ENCODE measurements around the gene IL1R1. TPM values are rescaled to one million over a fixed set of nuclear protein-coding genes. Genes with fewer than 3 reads are reported as not detected.

Gene IL1R1
- total RNA-seq, 1 donor from 2014 or later = 22.6 TPM

- no peak overlapping the region for H3K4me3 ChIP-seq
- no peak for DNase-seq
- H3K4me1 ChIP-seq = peaks cover 6% of the 10 kb centered on the region
- TF ChIP-seq, protein P1, sequence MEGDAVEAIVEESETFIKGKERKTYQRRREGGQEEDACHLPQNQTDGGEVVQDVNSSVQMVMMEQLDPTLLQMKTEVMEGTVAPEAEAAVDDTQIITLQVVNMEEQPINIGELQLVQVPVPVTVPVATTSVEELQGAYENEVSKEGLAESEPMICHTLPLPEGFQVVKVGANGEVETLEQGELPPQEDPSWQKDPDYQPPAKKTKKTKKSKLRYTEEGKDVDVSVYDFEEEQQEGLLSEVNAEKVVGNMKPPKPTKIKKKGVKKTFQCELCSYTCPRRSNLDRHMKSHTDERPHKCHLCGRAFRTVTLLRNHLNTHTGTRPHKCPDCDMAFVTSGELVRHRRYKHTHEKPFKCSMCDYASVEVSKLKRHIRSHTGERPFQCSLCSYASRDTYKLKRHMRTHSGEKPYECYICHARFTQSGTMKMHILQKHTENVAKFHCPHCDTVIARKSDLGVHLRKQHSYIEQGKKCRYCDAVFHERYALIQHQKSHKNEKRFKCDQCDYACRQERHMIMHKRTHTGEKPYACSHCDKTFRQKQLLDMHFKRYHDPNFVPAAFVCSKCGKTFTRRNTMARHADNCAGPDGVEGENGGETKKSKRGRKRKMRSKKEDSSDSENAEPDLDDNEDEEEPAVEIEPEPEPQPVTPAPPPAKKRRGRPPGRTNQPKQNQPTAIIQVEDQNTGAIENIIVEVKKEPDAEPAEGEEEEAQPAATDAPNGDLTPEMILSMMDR (IDR thresholded peaks at IDR 0.05; ENCODE audit: borderline replicate concordance) = no peak
- no peak overlapping the region for H3K27ac ChIP-seq (replicated peaks)
- intact Hi-C loops (cut with micrococcal nuclease) = no loop called here
- no peaks in the 10 kb centered on the region for H3K36me3 ChIP-seq
- H3K27me3 ChIP-seq (ENCODE audit: low read depth) = no peaks in the 10 kb centered on the region
- H3K9me3 ChIP-seq (replicated peaks) = no peaks in the 10 kb centered on the region
Measured at GRCh38 chr2:102126169-102126568, 16.4 kb upstream of the IL1R1 start.

DNA sequence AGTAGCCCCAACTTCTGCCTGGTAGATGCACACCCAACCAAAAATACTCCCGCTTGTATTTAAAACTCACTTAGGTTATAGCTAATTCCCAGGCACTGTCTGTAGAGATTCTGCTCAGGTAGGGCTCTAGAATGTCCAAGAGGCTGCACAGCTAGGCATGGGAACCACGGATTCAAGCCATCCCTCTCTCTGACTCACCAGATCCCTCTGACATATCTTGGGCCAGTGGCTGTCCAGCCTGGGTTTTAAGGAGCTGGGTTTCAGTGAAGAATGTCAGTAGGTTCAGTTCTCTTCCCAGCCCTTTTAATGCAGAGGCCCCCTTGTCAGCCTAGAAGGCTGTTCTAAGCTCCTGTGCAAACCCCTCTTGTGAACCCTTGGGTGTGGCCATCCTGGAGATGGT, 15.9 kb upstream of the IL1R1 start:
- Histone ChIP-seq H3K9me3 (replicated peaks) (peaks cover 4% of the 10 kb centered on the region), H3K27me3 (ENCODE audit: low read depth) (no peaks in the 10 kb centered on the region), H3K4me1 (peaks cover 6% of the 10 kb centered on the region), H3K4me3 (no peak overlapping the region), H3K27ac (replicated peaks) (no peak overlapping the region), H3K36me3 (no peaks in the 10 kb centered on the region)
- no peak for DNase-seq
- TF ChIP-seq, protein P1 (IDR thresholded peaks at IDR 0.05; ENCODE audit: borderline replicate concordance) = no peak
- intact Hi-C loops (cut with micrococcal nuclease) = no loop called here

DNA sequence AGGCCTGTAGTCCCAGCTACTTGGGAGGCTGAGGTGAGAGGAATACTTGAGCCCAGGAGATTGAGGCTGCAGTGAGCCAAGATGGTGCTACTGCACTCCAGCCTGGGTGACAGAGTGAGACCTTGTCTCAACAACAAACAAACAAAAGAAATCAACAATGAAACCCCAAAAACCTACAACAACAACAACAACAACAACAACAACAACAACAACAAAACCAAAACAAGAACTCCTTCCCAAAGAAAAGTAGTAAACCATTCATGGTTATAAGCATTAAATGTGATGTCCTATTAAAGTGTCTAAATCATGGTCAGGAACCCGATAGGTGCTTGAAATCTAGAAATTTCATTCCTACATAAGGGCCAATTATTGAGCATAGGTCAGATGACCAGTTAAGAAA, 13.5 kb upstream of the IL1R1 start:
- Histone ChIP-seq H3K4me3 (no peak overlapping the region), H3K4me1 (no peaks in the 10 kb centered on the region), H3K27ac (replicated peaks) (no peak overlapping the region), H3K9me3 (replicated peaks) (peaks cover 11% of the 10 kb centered on the region), H3K27me3 (ENCODE audit: low read depth) (no peaks in the 10 kb centered on the region), H3K36me3 (no peaks in the 10 kb centered on the region)
- DNase-seq = no peak
- TF ChIP-seq, protein P1 (IDR thresholded peaks at IDR 0.05; ENCODE audit: borderline replicate concordance) = no peak
- intact Hi-C loops (cut with micrococcal nuclease) = no loop called here

DNA sequence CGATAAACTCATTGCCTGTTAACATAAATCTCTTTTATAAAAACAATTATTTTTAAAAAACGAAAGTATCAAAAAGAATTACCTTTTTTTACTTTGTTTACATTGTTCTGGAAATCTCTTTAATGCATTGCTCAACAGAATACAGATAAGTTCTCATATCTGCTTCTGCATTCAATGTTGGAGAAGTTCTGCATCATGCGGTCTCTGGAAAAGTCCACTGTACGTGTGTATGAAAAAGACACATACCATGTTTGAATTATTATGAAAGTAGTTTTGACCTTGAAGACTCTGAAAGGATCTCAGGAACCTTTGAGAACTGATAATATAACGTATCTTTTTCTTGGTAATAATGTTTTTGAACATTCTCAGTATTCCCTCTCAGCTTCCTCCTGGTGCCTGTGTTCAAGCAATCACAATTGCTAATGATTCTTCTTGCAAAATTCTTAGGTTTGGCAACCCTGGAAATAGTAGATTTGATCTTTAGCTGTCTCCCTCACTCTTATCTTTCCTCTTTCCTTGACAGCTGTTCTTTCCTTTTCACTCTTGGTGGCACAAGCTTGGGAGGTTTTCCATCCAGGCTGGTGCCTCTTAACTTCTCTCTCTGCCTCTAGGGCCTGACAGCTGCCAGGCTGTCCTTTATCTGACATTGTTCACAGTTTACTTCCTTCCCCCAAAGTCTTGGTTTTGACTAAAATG, 12.4 kb upstream of the IL1R1 start:
- TF ChIP-seq, protein P1 (IDR thresholded peaks at IDR 0.05; ENCODE audit: borderline replicate concordance) = no peak
- Histone ChIP-seq H3K36me3 (no peaks in the 10 kb centered on the region), H3K27me3 (ENCODE audit: low read depth) (no peaks in the 10 kb centered on the region), H3K9me3 (replicated peaks) (peaks cover 11% of the 10 kb centered on the region), H3K27ac (replicated peaks) (no peak overlapping the region), H3K4me1 (no peaks in the 10 kb centered on the region), H3K4me3 (no peak overlapping the region)
- no peak for DNase-seq
- intact Hi-C loops (cut with micrococcal nuclease) = no loop called here

GRCh38 chr2:102130647-102130991, 11.9 kb upstream of the IL1R1 start:
- Histone ChIP-seq H3K4me3 (no peak overlapping the region), H3K4me1 (no peaks in the 10 kb centered on the region), H3K27me3 (ENCODE audit: low read depth) (no peaks in the 10 kb centered on the region), H3K36me3 (no peaks in the 10 kb centered on the region), H3K27ac (replicated peaks) (no peak overlapping the region), H3K9me3 (replicated peaks) (peaks cover 11% of the 10 kb centered on the region)
- intact Hi-C loops (cut with micrococcal nuclease) = no loop called here
- TF ChIP-seq, protein P1 (IDR thresholded peaks at IDR 0.05; ENCODE audit: borderline replicate concordance) = no peak
- DNase-seq = no peak
